T-helper 2 cell treated with Interferon-gamma antibody and Interleukin-4, amounts not matched to agents 5 μg/mL and 100 μg/mL, for 36 hours (primary cell): Measurements from ENCODE around the gene TTC28.
"Not testable (repeated sequence)": the region's sequence is repeated elsewhere in the genome, so short reads cannot be mapped to it uniquely, and the experiment has no call there.

Experiments used
- DNase-seq: peaks from one replicate; pipeline ENCODE4 v3.0.0; 2021; ENCODE audit warnings: low spot score
- H3K27ac Mint-ChIP-seq: one replicate; pipeline ENCODE4 v1.8.0; 2021; ENCODE audit warnings: mild to moderate bottlenecking, mixed read lengths
- H3K27me3 Mint-ChIP-seq: one replicate; pipeline ENCODE4 v1.8.0; 2021; ENCODE audit warnings: low read depth, mixed read lengths
- H3K36me3 Mint-ChIP-seq: one replicate; pipeline ENCODE4 v1.8.0; 2021; ENCODE audit warnings: low read depth, mixed read lengths
- H3K4me1 Mint-ChIP-seq: one replicate; pipeline ENCODE4 v1.8.0; 2021; ENCODE audit warnings: low read depth, mixed read lengths
- H3K4me3 Mint-ChIP-seq: one replicate; pipeline ENCODE4 v1.8.0; 2022; ENCODE audit warnings: mild to moderate bottlenecking, moderate library complexity, mixed read lengths
- H3K9me3 Mint-ChIP-seq: one replicate; pipeline ENCODE4 v1.8.0; 2021; ENCODE audit warnings: mixed read lengths

The TTC28 gene

GRCh38 chr22:28702891-28703290, 23.3 kb upstream of the TTC28 start:
- Mint-ChIP-seq H3K36me3 (peaks cover 29% of the 10 kb centered on the region), H3K27me3 (no peaks in the 10 kb centered on the region), H3K4me3 (no peak overlapping the region), H3K9me3 (no peaks in the 10 kb centered on the region), H3K27ac (no peak overlapping the region), H3K4me1 (no peaks in the 10 kb centered on the region)
- no peak for DNase-seq

- H3K36me3 Mint-ChIP-seq, result peaks cover 47% of the 10 kb centered on the region
- H3K4me1 Mint-ChIP-seq, H3K27me3 Mint-ChIP-seq, H3K27ac Mint-ChIP-seq, DNase-seq, H3K9me3 Mint-ChIP-seq, H3K4me3 Mint-ChIP-seq: not testable (repeated sequence)
Observed at GRCh38 chr22:28693041-28693760, 13.6 kb upstream of the TTC28 start.

GRCh38 chr22:28689796-28690195, 10.2 kb upstream of the TTC28 start:
- H3K4me1 Mint-ChIP-seq, H3K9me3 Mint-ChIP-seq, H3K27ac Mint-ChIP-seq, DNase-seq, H3K4me3 Mint-ChIP-seq, H3K27me3 Mint-ChIP-seq: not testable (repeated sequence)
- H3K36me3 Mint-ChIP-seq, result peaks cover 52% of the 10 kb centered on the region

DNA sequence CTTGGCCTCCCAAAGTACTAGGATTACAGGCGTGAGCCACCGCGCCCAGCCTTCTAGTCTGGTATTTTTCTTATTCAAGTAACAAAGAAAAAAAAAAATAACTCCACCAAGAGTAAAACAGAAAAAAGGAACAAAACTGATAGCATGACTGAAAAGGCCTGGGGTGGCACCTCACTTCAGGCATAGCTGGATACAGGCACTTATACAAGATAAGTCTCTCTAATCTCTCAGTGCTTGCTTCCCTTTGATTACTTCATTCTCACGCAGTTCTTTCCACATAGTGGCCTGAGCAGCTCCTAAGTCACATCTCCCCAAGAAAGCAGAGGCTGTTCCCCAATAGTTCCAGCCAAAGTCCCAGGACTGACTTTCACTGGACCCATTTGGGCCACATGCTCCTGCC, 3.3 kb upstream of the TTC28 start:
- DNase-seq, H3K9me3 Mint-ChIP-seq, H3K27ac Mint-ChIP-seq, H3K4me3 Mint-ChIP-seq: not testable (repeated sequence)
- Mint-ChIP-seq H3K36me3 (peaks cover 23% of the 10 kb centered on the region), H3K4me1 (peaks cover 10% of the 10 kb centered on the region), H3K27me3 (peaks cover 60% of the 10 kb centered on the region)

DNA sequence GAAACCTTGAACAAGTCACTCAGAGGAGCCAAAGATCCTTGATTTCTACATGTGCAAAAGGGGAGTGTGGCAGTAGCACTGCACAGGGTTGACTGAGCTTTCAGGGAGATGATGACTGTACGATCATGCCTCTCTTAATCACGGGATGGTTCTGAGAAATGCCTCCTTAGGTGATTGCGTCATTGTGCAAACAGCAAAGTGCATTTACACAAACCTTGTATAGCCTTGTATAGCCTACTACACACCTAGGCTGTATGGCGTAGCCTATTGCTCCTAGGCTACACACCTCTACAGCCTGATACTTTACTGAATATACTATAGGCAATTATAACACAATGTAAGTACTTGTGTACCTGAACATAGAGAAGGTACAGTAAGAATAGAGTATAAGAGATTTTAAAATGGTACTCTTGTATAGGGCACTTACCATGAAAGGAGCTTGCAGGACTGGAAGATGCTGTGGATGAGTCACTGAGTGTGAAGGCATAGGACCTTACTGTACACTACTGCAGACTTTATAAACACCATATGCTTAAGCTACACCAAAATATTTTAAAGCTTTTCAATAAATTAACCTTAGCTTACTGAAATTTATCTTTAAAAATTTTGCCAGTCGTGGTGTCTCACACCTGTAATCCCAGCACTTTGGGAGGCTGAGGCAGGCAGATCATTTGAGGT, 1.3 kb upstream of the TTC28 start:
- H3K27me3 Mint-ChIP-seq, result peaks cover 70% of the 10 kb centered on the region
- not testable (repeated sequence) for H3K4me3 Mint-ChIP-seq

GRCh38 chr22:28678778-28679610, 646 bp downstream of the TTC28 start:
- not testable (repeated sequence) for H3K36me3 Mint-ChIP-seq, H3K27ac Mint-ChIP-seq, DNase-seq, H3K9me3 Mint-ChIP-seq
- Mint-ChIP-seq H3K27me3 (peaks cover 79% of the 10 kb centered on the region), H3K4me1 (peaks cover 20% of the 10 kb centered on the region), H3K4me3 (peak overlapping the region; percentile 56)

More for the DNA sequence above, 1.3 kb upstream of the TTC28 start:
- not testable (repeated sequence) for H3K27ac Mint-ChIP-seq, DNase-seq, H3K36me3 Mint-ChIP-seq, H3K9me3 Mint-ChIP-seq
- peaks cover 10% of the 10 kb centered on the region for H3K4me1 Mint-ChIP-seq

DNA sequence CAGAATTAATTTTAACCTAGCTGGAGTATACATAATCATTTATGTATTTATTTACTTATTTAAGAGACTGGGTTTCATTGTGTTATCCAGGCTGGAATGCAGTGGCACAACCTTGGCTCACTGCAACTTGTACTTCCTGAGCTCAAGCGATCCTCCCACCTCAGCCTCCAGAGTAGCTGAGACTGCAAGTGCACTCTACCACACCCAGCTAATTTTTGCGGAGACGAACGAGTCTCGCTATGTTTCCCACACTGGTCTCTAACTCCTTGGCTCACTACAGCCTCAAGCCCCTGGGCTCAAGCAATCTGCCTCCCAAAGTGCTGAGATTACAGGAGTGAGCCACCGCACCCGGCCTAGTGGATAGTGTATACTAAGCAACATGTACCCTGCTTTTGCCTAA, 1.5 kb downstream of the TTC28 start:
- peaks cover 77% of the 10 kb centered on the region for H3K27me3 Mint-ChIP-seq
- peaks cover 26% of the 10 kb centered on the region for H3K4me1 Mint-ChIP-seq
- not testable (repeated sequence) for DNase-seq, H3K36me3 Mint-ChIP-seq, H3K4me3 Mint-ChIP-seq, H3K9me3 Mint-ChIP-seq, H3K27ac Mint-ChIP-seq

DNA sequence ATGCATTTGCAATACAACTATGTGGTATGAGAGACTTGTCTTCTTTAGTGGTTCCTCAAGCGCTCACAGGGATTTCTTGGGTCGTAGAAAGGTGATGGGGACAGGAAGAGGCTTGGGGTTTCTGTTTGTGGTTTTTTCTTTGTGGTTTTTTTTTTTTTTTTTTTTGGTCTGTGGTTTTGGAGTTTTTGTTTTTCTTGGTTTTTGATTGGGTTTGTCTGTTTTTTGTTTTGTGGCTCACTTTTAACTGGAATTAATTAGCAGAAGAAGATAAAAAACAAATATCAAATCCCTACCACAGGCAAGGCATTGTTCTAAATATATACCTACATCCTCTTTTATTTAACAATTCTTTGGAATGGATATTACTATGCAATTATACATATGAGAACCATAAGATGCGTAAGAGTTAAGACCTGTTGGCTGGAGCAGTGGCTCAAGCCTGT, 5.5 kb downstream of the TTC28 start:
- Mint-ChIP-seq H3K9me3 (peaks cover 14% of the 10 kb centered on the region), H3K27ac (peak overlapping the region; percentile 92), H3K36me3 (peaks cover 3% of the 10 kb centered on the region), H3K4me3 (peak overlapping the region; percentile 64), H3K4me1 (peaks cover 27% of the 10 kb centered on the region), H3K27me3 (peaks cover 71% of the 10 kb centered on the region)
- DNase-seq, result peak; percentile 33

DNA sequence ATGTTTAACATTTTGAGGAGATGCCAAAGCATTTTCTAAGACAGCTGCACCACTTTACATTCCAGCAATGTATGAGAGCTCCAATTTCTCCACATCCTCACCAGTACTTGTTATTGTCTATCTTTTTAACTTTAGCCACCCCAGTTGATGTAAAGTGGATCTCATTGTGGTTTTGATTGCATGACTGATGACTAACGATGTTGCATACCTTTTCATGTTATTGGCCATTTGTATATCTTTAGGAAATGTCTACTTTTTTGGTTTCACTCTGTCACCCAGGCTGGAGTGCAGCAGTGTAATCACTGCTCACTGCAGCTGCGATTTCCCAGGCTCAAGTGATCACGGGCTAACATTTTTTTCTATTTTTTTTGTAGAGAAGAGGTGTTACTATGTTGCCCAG, 8.9 kb downstream of the TTC28 start:
- Mint-ChIP-seq H3K27ac (no peak overlapping the region), H3K9me3 (peaks cover 14% of the 10 kb centered on the region), H3K27me3 (peaks cover 45% of the 10 kb centered on the region), H3K36me3 (peaks cover 3% of the 10 kb centered on the region), H3K4me3 (no peak overlapping the region), H3K4me1 (peaks cover 21% of the 10 kb centered on the region)
- no peak for DNase-seq

DNA sequence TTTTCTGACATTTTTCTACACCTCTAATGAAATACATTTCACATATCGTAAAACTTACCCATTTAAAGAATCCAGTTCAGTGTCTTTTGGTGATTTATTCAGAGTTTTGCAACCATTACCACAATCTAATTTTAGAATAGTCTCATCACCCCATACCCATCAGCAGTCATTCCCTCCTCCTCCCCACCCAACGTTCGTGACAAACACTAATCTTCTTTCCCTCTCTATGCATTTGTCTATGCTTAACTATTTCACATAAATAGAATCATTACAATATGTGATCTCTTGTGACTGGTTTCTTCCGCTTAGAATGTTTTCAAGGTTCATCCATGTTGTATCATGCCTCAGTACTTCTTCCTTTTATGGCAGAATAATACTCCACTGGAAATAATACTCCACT, 9.5 kb downstream of the TTC28 start:
- Mint-ChIP-seq H3K27ac (no peak overlapping the region), H3K27me3 (peaks cover 39% of the 10 kb centered on the region), H3K4me3 (no peak overlapping the region), H3K4me1 (peaks cover 19% of the 10 kb centered on the region), H3K36me3 (peaks cover 3% of the 10 kb centered on the region), H3K9me3 (peaks cover 14% of the 10 kb centered on the region)
- DNase-seq, result no peak

DNA sequence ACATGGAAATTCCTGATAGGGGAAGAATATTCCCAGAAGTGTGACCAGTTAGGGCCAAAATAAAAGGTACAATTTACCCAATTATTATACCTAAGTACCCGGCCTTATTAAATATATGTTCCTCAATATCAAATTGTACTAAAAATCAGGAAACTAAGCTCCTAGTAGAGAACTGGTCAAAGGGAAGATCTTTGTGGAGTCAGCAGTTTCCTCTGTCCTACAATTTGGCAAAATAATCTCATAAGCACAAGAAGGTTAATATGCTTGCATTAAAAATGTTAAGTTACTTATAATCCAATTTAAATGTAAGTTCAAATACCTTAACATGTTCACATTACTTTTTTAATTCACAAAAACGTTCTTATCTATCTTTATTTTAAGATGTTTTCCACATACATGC, 10.3 kb downstream of the TTC28 start:
- H3K27me3 Mint-ChIP-seq, result peaks cover 33% of the 10 kb centered on the region
- H3K36me3 Mint-ChIP-seq, result peaks cover 3% of the 10 kb centered on the region
- no peak for DNase-seq
- no peak overlapping the region for H3K27ac Mint-ChIP-seq
- H3K9me3 Mint-ChIP-seq, result peaks cover 14% of the 10 kb centered on the region
- H3K4me3 Mint-ChIP-seq, result no peak overlapping the region
- peaks cover 16% of the 10 kb centered on the region for H3K4me1 Mint-ChIP-seq

GRCh38 chr22:28663569-28663942, 16.1 kb downstream of the TTC28 start:
- H3K4me3 Mint-ChIP-seq, DNase-seq, H3K27ac Mint-ChIP-seq, H3K36me3 Mint-ChIP-seq, H3K4me1 Mint-ChIP-seq, H3K9me3 Mint-ChIP-seq: not testable (repeated sequence)
- H3K27me3 Mint-ChIP-seq, result peaks cover 20% of the 10 kb centered on the region

DNA sequence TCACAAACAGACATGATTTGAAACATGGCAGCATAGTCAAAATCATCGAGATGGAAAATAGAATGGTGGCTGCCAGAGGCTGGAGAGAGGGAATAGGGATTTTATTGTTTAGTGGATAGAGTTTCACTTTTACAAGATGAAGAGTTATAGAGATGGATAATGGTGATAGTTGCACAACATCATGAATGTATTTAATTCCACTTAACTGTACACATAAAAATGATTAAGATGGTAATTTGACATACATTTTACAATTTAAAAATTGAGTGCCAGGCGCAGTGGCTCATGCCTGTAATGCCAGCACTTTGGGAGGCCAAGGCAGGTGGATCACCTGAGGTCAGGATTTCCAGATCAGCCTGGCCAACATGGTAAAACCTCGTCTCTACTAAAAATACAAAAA, 21.2 kb downstream of the TTC28 start:
- no peak for DNase-seq
- H3K27ac Mint-ChIP-seq, result no peak overlapping the region

DNA sequence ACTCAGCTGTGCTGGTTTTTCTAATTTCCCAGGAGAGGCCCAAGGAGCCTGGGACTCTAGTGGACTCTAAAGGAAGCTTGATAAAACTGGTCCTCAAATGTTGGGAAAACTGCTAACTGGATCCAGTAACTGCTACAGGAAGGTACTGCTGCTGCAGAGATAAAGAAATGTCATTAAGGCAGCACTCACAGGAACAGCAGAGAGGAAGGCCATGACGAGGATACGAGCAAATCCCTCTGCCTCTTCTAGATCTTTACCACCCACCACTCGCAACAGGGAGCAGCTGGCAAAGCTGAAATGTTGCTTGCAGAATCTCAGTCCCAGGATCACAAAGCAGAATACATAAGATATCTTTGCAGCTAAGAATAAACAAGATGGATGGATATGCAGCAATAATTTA, 23.5 kb downstream of the TTC28 start:
- Mint-ChIP-seq H3K27ac (no peak overlapping the region), H3K27me3 (peaks cover 60% of the 10 kb centered on the region)

More for the DNA sequence above, 21.2 kb downstream of the TTC28 start:
- Mint-ChIP-seq H3K4me3 (no peak overlapping the region), H3K4me1 (no peaks in the 10 kb centered on the region), H3K36me3 (no peaks in the 10 kb centered on the region), H3K9me3 (no peaks in the 10 kb centered on the region), H3K27me3 (peaks cover 56% of the 10 kb centered on the region)

More for the DNA sequence above, 23.5 kb downstream of the TTC28 start:
- Mint-ChIP-seq H3K36me3 (no peaks in the 10 kb centered on the region), H3K9me3 (no peaks in the 10 kb centered on the region), H3K4me1 (no peaks in the 10 kb centered on the region), H3K4me3 (no peak overlapping the region)
- DNase-seq, result no peak
